ENCODE results near the gene EXOC3L4. TPM values are rescaled to one million over a fixed set of nuclear protein-coding genes. Genes with fewer than 3 reads are reported as not detected.

Gene EXOC3L4
- total and polyA plus RNA-seq, 2 of the 8 experiments (the other 6 are each of a cell fraction or from before 2014, with no cell fraction given): 0.45 to 0.57 TPM

- TF ChIP-seq MAFK (IDR thresholded peaks at IDR 0.05; ENCODE audit: low read depth, low read length) (no peak), RXRA (IDR thresholded peaks at IDR 0.05; ENCODE audit: insufficient read depth, low read depth, low read length) (no peak)
Observed at GRCh38 chr14:103112400-103113243, 18.1 kb downstream of the EXOC3L4 start (continued).

Measured in H1 (cell line).